GM12891 (cell line): ENCODE results near the gene CNTN5.

Source experiments
- PAX5 ChIP-seq: IDR thresholded peaks from 2 replicates; pipeline ENCODE4 v1.6.1; 2011; ENCODE audit warnings: low read length, moderate library complexity, mild to moderate bottlenecking; ENCODE audit not compliant: insufficient read depth, severe bottlenecking
- POLR2A ChIP-seq: IDR thresholded peaks from 2 replicates; pipeline ENCODE4 v1.6.1; 2011; ENCODE audit warnings: low read depth, low read length, control low read depth
- POLR2AphosphoS5 ChIP-seq: IDR thresholded peaks from 2 replicates; pipeline ENCODE4 v1.6.1; 2011; ENCODE audit warnings: low read depth, low read length, control low read depth
- POU2F2 ChIP-seq: IDR thresholded peaks from 2 replicates; pipeline ENCODE4 v1.6.1; 2011; ENCODE audit warnings: low read depth, mild to moderate bottlenecking, control low read depth, low read length, moderate library complexity
- SPI1 ChIP-seq: IDR thresholded peaks from 2 replicates; pipeline ENCODE4 v1.6.1; 2011; ENCODE audit warnings: low read depth, low read length, control low read depth
- TAF1 ChIP-seq: IDR thresholded peaks from 2 replicates; pipeline ENCODE4 v1.6.1; 2011; ENCODE audit warnings: low read depth, low read length, control low read depth

GRCh38 chr11:99531468-99531867, 510.7 kb downstream of the CNTN5 start:
- TF ChIP-seq POLR2A (no peak), POLR2AphosphoS5 (no peak), PAX5 (no peak), TAF1 (no peak), POU2F2 (no peak), SPI1 (no peak)
